Bronchial epithelial cell (primary cell): ENCODE results near the gene SSBP4. TPM values are rescaled to one million over a fixed set of nuclear protein-coding genes. Genes with fewer than 3 reads are reported as not detected.

Source experiments
- DNase-seq: peaks from one replicate; pipeline ENCODE4 v3.0.0-alpha.2; 2010; ENCODE audit warnings: low read depth
- FAIRE-seq: peaks from 2 replicates; lab custom pipeline; 2011; peaks lifted over from hg19 to GRCh38; lab: Jason Lieb, UNC
- H3K27me3 ChIP-seq: 2 replicates; pipeline ENCODE4 v1.5.1; 2011; ENCODE audit warnings: low read length; ENCODE audit not compliant: control insufficient read depth, insufficient read depth
- H3K36me3 ChIP-seq: 2 replicates; pipeline ENCODE4 v1.5.1; 2011; ENCODE audit warnings: low read length; ENCODE audit not compliant: control insufficient read depth, insufficient read depth
- H3K4me3 ChIP-seq: 2 replicates; pipeline ENCODE4 v1.5.1; 2011; ENCODE audit warnings: mild to moderate bottlenecking, low read depth, low read length, control low read depth
- CTCF ChIP-seq: IDR thresholded peaks from 2 replicates; pipeline ENCODE4 v1.5.1; 2011; ENCODE audit warnings: mild to moderate bottlenecking, moderate library complexity, low read length, control low read depth, inconsistent platforms; ENCODE audit not compliant: insufficient read depth, severe bottlenecking
- total RNA-seq: library from RNA; depleted of rRNA; stranded (reverse); fragments of >200 nt; gene quantifications from 2 replicates; pipeline ENCODE4 v1.2.1, GENCODE V29; 2014

Gene SSBP4
- total RNA-seq, 1 donor from 2014 or later, result 17.1 TPM

GRCh38 chr19:18469069-18469846 is 50.1 kb downstream of the SSBP4 start:
- DNase-seq (no peak), FAIRE-seq (no peak)
- Histone ChIP-seq H3K27me3 (no peaks in the 10 kb centered on the region), H3K4me3 (no peak overlapping the region), H3K36me3 (peaks cover 17% of the 10 kb centered on the region)
- TF ChIP-seq CTCF, result peak; percentile 89

DNA sequence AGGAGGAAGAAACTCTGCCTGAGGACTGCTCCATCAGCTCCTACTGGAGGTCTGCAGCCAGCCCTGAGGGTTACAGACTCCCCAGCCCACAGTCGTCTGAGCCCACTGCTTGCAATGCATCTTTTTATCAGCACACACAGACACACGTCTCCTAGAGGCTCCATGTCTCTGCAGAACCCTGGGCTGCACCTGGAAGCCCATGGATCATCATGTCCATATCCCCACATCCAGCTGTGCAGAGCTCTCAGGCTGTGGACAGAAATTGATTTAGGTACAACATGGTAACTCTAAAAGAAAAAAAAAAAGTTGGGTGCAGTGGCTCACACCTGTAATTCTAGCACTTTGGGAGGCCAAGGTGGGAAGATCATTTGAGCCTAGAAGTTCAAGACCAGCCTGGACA is 51.6 kb downstream of the SSBP4 start:
- no peak for FAIRE-seq
- H3K27me3 ChIP-seq, result no peaks in the 10 kb centered on the region
- H3K4me3 ChIP-seq, result no peak overlapping the region
- no peak for DNase-seq
- H3K36me3 ChIP-seq, result peaks cover 12% of the 10 kb centered on the region
- TF ChIP-seq CTCF, result no peak

DNA sequence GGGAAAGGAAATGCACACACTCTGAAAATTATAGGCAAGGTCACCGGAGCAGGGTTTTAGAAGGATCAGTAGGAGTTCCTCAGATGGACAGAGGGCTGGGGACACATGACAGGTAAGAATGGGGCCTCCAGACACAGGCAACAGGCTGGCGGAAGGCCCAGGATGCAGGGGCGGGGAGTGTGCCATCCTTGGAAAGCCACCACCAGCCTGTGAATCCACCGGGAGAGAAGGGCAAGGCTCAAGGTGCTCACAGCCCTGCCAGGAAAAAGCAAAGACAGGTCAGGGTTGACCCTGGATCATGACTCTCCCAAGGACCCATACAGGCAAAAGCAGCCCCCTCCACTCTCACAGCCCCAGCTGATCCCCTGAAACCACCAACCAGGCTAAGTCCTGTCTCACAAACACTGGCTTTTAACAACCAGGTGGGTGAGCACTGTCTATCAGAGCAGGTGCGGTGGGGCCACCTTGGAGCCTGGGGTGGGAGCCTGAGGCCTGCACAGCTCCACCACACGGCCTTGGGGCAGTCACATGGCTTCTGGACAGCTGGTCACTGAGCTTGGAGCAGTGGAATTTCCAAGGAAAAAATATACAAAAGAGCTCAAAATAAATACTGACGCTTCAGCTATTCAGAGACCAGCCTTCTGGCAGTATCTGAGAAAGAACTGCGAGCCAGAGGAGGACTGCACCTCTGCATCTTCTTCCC is 54.0 kb downstream of the SSBP4 start:
- no peak for DNase-seq
- Histone ChIP-seq H3K27me3 (no peaks in the 10 kb centered on the region), H3K4me3 (no peak overlapping the region), H3K36me3 (peaks cover 11% of the 10 kb centered on the region)
- no peak for FAIRE-seq
- TF ChIP-seq CTCF, result no peak

DNA sequence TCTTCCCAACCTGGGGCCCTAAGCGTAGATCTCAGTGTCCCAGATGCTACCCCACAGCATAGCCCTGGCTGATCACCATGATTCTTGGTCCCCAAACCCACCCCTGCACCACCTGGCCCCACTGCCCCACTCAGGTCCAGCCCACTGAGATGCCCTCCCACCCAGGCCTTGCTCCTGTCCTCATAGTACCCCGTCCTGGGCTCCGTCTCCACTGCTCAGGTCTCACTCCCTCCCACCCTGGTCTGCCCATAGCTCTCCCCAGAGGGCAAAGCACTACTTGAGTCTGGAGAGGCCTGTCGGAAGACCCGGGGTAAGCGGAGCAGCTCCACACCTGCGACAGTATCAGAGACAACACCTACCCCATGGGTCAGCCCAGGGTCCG is 54.5 kb downstream of the SSBP4 start:
- H3K27me3 ChIP-seq, result no peaks in the 10 kb centered on the region
- no peak for TF ChIP-seq CTCF
- FAIRE-seq (no peak), DNase-seq (no peak)
- H3K4me3 ChIP-seq, result no peak overlapping the region
- H3K36me3 ChIP-seq, result peaks cover 11% of the 10 kb centered on the region

GRCh38 chr19:18474366-18474887 is 55.2 kb downstream of the SSBP4 start:
- FAIRE-seq (no peak), DNase-seq (no peak)
- peaks cover 11% of the 10 kb centered on the region for H3K36me3 ChIP-seq
- no peaks in the 10 kb centered on the region for H3K27me3 ChIP-seq
- H3K4me3 ChIP-seq, result no peak overlapping the region
- TF ChIP-seq CTCF, result no peak
